Measurements from ENCODE around the gene ACOT8.

GRCh38 chr20:45892049-45892825 is 35.0 kb upstream of the ACOT8 start:
- TF ChIP-seq EZH2 (IDR thresholded peaks at IDR 0.05; ENCODE audit: borderline replicate concordance, control insufficient read depth, low read depth, low read length) (no peak), IRF3 (IDR thresholded peaks at IDR 0.05) (no peak), TCF7 (IDR thresholded peaks at IDR 0.05; ENCODE audit: borderline replicate concordance) (no peak), EP300 (IDR thresholded peaks at IDR 0.05; ENCODE audit: borderline replicate concordance in 1 of 2, control insufficient read depth in 1 of 2, low read depth in 2 of 2, low read length in 2 of 2) (no peak)

Data from GM12878 (cell line).